ENCODE measurements around the gene ACTN3.
"Not testable (repeated sequence)": the region's sequence is repeated elsewhere in the genome, so short reads cannot be mapped to it uniquely, and the experiment has no call there.

ACTN3 gene

GRCh38 chr11:66546368-66546965 lies at the start of gene ACTN3:
TSS of gene ACTN3 (plus strand) at chr11:66546903. CDS start at chr11:66546938, 35 bp downstream.
- no peak for DNase-seq (ENCODE audit: low read depth in 4 of 4, low spot score in 1 of 4)

GRCh38 chr11:66497206-66497605 lies 49.5 kb upstream of the ACTN3 start:
- no peak for DNase-seq (ENCODE audit: low read depth in 4 of 4, low spot score in 1 of 4)

GRCh38 chr11:66498506-66498905 lies 48.2 kb upstream of the ACTN3 start:
- DNase-seq (ENCODE audit: low read depth in 4 of 4, low spot score in 1 of 4) = no peak

GRCh38 chr11:66505276-66505816 lies 41.4 kb upstream of the ACTN3 start:
- no peak for DNase-seq (ENCODE audit: low read depth in 4 of 4, low spot score in 1 of 4)

- no peak for DNase-seq (ENCODE audit: low read depth in 4 of 4, low spot score in 1 of 4)
These were observed 37.6 kb upstream of the ACTN3 start for GRCh38 chr11:66509131-66509561.

- DNase-seq (ENCODE audit: low read depth in 4 of 4, low spot score in 1 of 4) = peak; percentile 64 to 81 (median 74)
These were observed 36.3 kb upstream of the ACTN3 start, which contains the start of gene BBS1 for GRCh38 chr11:66510271-66510989. TSS of gene BBS1 (plus strand) at chr11:66510635. CDS start at chr11:66510660, 25 bp downstream.

- DNase-seq (ENCODE audit: low read depth in 4 of 4, low spot score in 1 of 4) = no peak
These were observed 35.7 kb upstream of the ACTN3 start for GRCh38 chr11:66510990-66511339.

GRCh38 chr11:66523611-66524010 lies 23.1 kb upstream of the ACTN3 start:
- no peak for DNase-seq (ENCODE audit: low read depth in 4 of 4, low spot score in 1 of 4)

GRCh38 chr11:66524304-66525040 lies 22.2 kb upstream of the ACTN3 start:
- DNase-seq (ENCODE audit: low read depth in 4 of 4, low spot score in 1 of 4) = no peak

GRCh38 chr11:66529069-66529468 lies 17.6 kb upstream of the ACTN3 start:
- no peak for DNase-seq (ENCODE audit: low read depth in 4 of 4, low spot score in 1 of 4)

- DNase-seq (ENCODE audit: low read depth in 4 of 4, low spot score in 1 of 4) = no peak
These were observed 17.0 kb upstream of the ACTN3 start for GRCh38 chr11:66529655-66530054.

- DNase-seq (ENCODE audit: low read depth in 4 of 4, low spot score in 1 of 4) = no peak
These were observed 15.6 kb upstream of the ACTN3 start for GRCh38 chr11:66530927-66531709.

- DNase-seq (ENCODE audit: low read depth in 4 of 4, low spot score in 1 of 4) = no peak
These were observed 14.9 kb upstream of the ACTN3 start for GRCh38 chr11:66531841-66532240.

- no peak for DNase-seq (ENCODE audit: low read depth in 4 of 4, low spot score in 1 of 4)
These were observed 13.9 kb upstream of the ACTN3 start for GRCh38 chr11:66532784-66533183.

- DNase-seq (ENCODE audit: low read depth in 4 of 4, low spot score in 1 of 4) = no peak
These were observed 7.4 kb upstream of the ACTN3 start for GRCh38 chr11:66539170-66539869.

- DNase-seq (ENCODE audit: low read depth in 4 of 4, low spot score in 1 of 4) = no peak
These were observed 6.9 kb upstream of the ACTN3 start for GRCh38 chr11:66539870-66540213.

- not testable (repeated sequence) for DNase-seq (ENCODE audit: low read depth in 4 of 4, low spot score in 1 of 4)
These were observed 6.1 kb upstream of the ACTN3 start for GRCh38 chr11:66540598-66540997.

GRCh38 chr11:66541892-66542291 lies 4.8 kb upstream of the ACTN3 start:
- no peak for DNase-seq (ENCODE audit: low read depth in 4 of 4, low spot score in 1 of 4)

GRCh38 chr11:66542362-66542761 lies 4.3 kb upstream of the ACTN3 start:
- DNase-seq (ENCODE audit: low read depth in 4 of 4, low spot score in 1 of 4) = no peak

- peak in 1 of 4 experiments; percentile 25 for DNase-seq (ENCODE audit: low read depth in 4 of 4, low spot score in 1 of 4)
These were observed 3.2 kb upstream of the ACTN3 start for GRCh38 chr11:66543263-66544107.
